T-helper 1 cell treated with Interleukin-12 subunit alpha and Interleukin-12 subunit beta and Interleukin-4 antibody, amounts not matched to agents 30 μg/mL and 1 μg/mL, for 36 hours (primary cell): Measurements from ENCODE around the gene NOVA1.

Source experiments
- H3K27ac Mint-ChIP-seq: one replicate; pipeline ENCODE4 v1.8.0; 2021; ENCODE audit warnings: mild to moderate bottlenecking, mixed read lengths
- H3K27me3 Mint-ChIP-seq: one replicate; pipeline ENCODE4 v1.8.0; 2021; ENCODE audit warnings: low read depth, mixed read lengths
- H3K36me3 Mint-ChIP-seq: one replicate; pipeline ENCODE4 v1.8.0; 2021; ENCODE audit warnings: low read depth, mixed read lengths
- H3K4me1 Mint-ChIP-seq: one replicate; pipeline ENCODE4 v1.8.0; 2021; ENCODE audit warnings: low read depth, mixed read lengths
- H3K4me3 Mint-ChIP-seq: one replicate; pipeline ENCODE4 v1.8.0; 2021; ENCODE audit warnings: mild to moderate bottlenecking, moderate library complexity, mixed read lengths
- H3K9me3 Mint-ChIP-seq: one replicate; pipeline ENCODE4 v1.8.0; 2021; ENCODE audit warnings: mixed read lengths

Gene NOVA1

DNA sequence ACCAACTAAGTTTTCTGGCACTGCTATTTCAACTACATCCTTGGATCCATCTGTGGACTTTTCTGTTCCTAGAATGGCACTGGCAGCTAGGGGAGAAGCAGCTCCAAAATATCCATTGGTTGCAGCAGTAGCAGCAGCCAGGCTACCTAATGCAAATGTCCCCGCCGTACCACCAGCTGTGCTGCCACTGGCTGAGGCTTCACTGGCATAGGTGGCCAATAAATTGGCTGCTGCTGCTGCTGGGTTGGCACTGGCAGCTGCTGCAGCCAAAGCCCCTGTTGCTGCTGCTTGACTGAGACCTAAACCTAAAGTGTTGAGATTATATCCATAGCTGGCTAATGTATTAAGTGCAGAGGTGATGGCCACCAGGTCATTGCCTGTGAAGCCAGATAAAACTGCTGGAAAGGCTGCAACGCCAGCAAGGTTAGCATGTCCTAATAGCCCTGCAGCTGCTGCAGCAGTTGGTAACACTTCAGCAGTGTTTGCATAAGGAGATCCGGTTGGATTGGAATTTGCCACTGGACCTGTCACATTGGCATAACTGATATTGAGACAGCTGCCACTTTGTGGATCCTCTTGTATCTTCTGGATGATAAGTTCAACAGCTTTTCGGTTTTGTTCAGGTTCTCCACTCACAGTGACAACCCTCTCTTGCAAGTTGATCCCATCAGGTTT is 149.5 kb downstream of the NOVA1 start:
- Mint-ChIP-seq H3K27me3 (no peaks in the 10 kb centered on the region), H3K4me1 (no peaks in the 10 kb centered on the region), H3K27ac (no peak overlapping the region), H3K9me3 (peaks cover 6% of the 10 kb centered on the region), H3K4me3 (no peak overlapping the region), H3K36me3 (no peaks in the 10 kb centered on the region)

DNA sequence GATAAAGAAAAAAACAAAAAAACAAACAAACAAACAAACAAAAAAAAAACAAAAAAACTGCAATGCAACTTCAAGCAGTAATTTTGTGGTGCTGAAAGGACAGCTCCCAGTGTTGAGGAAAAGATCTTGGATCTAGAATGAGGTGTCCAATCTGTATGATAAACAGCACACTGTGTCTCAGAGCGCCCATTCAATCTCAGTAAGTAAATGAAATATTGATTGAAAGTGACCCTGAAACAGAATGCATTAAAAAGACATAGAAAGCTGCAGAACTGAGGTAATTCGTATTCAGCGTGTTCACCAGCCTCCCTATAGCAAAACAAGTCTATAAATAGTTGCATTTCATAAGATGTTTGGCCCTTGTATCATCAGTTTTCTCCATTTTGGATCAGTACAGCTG is 153.0 kb downstream of the NOVA1 start:
- Mint-ChIP-seq H3K36me3 (no peaks in the 10 kb centered on the region), H3K27ac (no peak overlapping the region), H3K4me3 (no peak overlapping the region), H3K27me3 (no peaks in the 10 kb centered on the region), H3K4me1 (no peaks in the 10 kb centered on the region), H3K9me3 (peaks cover 10% of the 10 kb centered on the region)

DNA sequence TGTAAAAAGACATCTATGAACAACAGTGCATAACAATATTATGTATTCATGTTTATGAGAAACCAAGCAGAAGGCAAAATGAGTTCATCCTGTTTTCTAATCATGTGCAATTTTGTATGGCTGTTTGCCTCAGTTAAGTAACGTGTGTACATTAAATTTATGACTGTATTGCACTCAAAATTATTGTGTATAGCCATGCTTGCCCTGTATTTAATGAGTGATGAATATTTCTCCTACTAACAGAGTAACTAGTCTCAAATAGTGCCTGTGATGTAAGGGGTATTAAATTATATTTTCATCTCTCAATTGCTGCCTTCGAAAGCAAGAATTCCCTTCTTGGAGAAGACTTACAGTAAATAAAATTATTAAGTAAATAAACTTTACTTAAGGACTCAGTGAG is 154.2 kb downstream of the NOVA1 start:
- no peaks in the 10 kb centered on the region for H3K36me3 Mint-ChIP-seq
- H3K9me3 Mint-ChIP-seq: peaks cover 10% of the 10 kb centered on the region
- H3K27ac Mint-ChIP-seq: no peak overlapping the region
- H3K4me1 Mint-ChIP-seq: no peaks in the 10 kb centered on the region
- no peaks in the 10 kb centered on the region for H3K27me3 Mint-ChIP-seq
- H3K4me3 Mint-ChIP-seq: no peak overlapping the region

DNA sequence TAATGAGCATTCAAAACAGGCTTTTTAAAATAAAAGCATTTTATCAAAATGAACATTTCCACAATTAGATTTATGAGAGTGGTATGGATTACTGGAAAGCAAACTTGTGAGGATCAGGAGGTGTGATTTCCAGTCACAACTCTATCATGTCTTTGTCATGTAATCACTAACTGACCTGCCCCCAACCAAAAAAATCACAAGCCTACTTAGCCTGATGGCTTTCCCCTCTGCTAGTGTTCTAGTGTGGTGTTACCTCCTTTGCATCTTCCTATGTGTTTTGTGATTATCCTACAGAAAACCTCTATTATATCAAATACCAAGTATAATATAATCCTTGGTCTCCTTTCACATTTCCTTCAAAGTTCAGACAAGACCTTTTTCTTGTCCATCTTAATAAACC is 168.6 kb downstream of the NOVA1 start:
- no peak overlapping the region for H3K27ac Mint-ChIP-seq
- no peaks in the 10 kb centered on the region for H3K27me3 Mint-ChIP-seq
- H3K4me1 Mint-ChIP-seq: no peaks in the 10 kb centered on the region
- no peaks in the 10 kb centered on the region for H3K36me3 Mint-ChIP-seq
- H3K4me3 Mint-ChIP-seq: no peak overlapping the region
- peaks cover 11% of the 10 kb centered on the region for H3K9me3 Mint-ChIP-seq

- H3K9me3 Mint-ChIP-seq: peaks cover 14% of the 10 kb centered on the region
- no peaks in the 10 kb centered on the region for H3K36me3 Mint-ChIP-seq
- no peak overlapping the region for H3K4me3 Mint-ChIP-seq
- H3K27ac Mint-ChIP-seq: no peak overlapping the region
- H3K27me3 Mint-ChIP-seq: no peaks in the 10 kb centered on the region
- H3K4me1 Mint-ChIP-seq: no peaks in the 10 kb centered on the region
Measured at GRCh38 chr14:26427097-26427496, 170.7 kb downstream of the NOVA1 start.

- H3K4me1 Mint-ChIP-seq: no peaks in the 10 kb centered on the region
- H3K36me3 Mint-ChIP-seq: no peaks in the 10 kb centered on the region
- H3K27ac Mint-ChIP-seq: no peak overlapping the region
- H3K9me3 Mint-ChIP-seq: peaks cover 22% of the 10 kb centered on the region
- H3K4me3 Mint-ChIP-seq: no peak overlapping the region
- no peaks in the 10 kb centered on the region for H3K27me3 Mint-ChIP-seq
Measured at GRCh38 chr14:26424537-26424936, 173.3 kb downstream of the NOVA1 start.

GRCh38 chr14:26415618-26416123 is 182.2 kb downstream of the NOVA1 start:
- H3K27me3 Mint-ChIP-seq: no peaks in the 10 kb centered on the region
- no peak overlapping the region for H3K27ac Mint-ChIP-seq
- no peaks in the 10 kb centered on the region for H3K4me1 Mint-ChIP-seq
- peaks cover 44% of the 10 kb centered on the region for H3K9me3 Mint-ChIP-seq
- no peaks in the 10 kb centered on the region for H3K36me3 Mint-ChIP-seq
- H3K4me3 Mint-ChIP-seq: no peak overlapping the region

DNA sequence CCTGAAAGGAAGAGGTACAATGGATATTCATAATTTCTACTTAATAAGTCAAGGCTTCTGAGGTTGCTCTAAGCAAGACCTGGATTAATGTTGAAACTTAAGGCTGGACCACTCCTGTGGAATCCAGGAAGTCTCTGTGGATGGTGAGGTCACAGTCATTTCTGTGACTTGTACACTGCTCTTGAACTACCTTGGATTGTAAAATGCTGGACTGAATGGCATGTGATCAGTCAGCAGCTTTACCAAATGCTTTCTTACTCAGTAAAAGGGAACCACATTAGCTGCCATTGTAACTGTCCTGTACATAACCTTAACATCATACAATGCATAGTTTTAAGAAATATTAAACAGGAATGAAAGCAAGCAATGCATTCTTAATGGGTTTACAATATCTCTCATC is 182.9 kb downstream of the NOVA1 start:
- Mint-ChIP-seq H3K9me3 (peaks cover 36% of the 10 kb centered on the region), H3K36me3 (no peaks in the 10 kb centered on the region), H3K4me3 (no peak overlapping the region), H3K27ac (no peak overlapping the region), H3K4me1 (no peaks in the 10 kb centered on the region), H3K27me3 (no peaks in the 10 kb centered on the region)

GRCh38 chr14:26414103-26414502 is 183.7 kb downstream of the NOVA1 start:
- Mint-ChIP-seq H3K9me3 (peaks cover 32% of the 10 kb centered on the region), H3K4me3 (no peak overlapping the region), H3K36me3 (no peaks in the 10 kb centered on the region), H3K4me1 (no peaks in the 10 kb centered on the region), H3K27me3 (no peaks in the 10 kb centered on the region), H3K27ac (no peak overlapping the region)

DNA sequence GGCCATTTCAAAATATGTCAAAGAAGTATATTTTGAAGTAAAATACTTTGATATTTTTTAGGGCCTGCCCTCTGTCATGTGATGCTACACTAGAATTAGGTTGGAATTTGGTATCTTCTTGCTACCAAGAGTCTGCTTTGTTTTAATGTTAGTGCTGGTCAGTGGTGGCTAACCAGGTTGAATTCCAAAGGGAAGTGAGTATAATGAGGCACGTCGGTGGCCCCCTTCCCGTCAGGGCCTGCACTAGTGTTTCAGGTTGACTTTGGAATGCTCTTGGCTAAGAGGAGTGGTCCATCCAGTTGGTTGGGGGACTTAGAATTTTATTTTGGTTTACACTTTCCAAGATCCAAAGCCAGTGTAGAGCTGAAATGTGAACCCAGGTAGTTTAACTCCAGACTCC is 185.4 kb downstream of the NOVA1 start:
- Mint-ChIP-seq H3K4me3 (no peak overlapping the region), H3K27ac (no peak overlapping the region), H3K27me3 (no peaks in the 10 kb centered on the region), H3K9me3 (peaks cover 28% of the 10 kb centered on the region), H3K36me3 (no peaks in the 10 kb centered on the region), H3K4me1 (no peaks in the 10 kb centered on the region)

DNA sequence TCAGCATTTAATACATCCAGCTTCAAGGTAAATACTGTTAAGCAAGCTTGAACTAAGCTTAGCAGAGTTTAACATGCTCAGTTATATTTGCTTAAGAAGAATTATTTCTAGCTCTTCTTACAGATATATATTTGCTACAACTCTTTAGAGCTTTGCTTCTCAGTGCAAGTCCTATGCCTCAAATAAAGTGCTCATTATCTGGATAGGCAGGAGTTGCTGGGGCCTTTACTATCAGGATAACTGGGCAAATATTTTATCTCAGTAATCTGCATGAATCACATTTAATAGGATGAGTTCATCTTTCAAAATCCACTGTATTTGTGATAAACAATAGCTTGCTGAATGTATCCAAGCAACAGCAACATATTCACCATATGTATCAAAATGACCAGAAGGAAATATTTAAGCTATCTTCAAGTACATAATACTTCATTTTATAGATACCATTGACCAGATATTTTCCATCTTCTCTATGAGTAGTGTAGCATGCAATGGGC is 187.6 kb downstream of the NOVA1 start:
- H3K4me3 Mint-ChIP-seq: no peak overlapping the region
- no peak overlapping the region for H3K27ac Mint-ChIP-seq
- no peaks in the 10 kb centered on the region for H3K36me3 Mint-ChIP-seq
- no peaks in the 10 kb centered on the region for H3K4me1 Mint-ChIP-seq
- H3K27me3 Mint-ChIP-seq: no peaks in the 10 kb centered on the region
- H3K9me3 Mint-ChIP-seq: peaks cover 18% of the 10 kb centered on the region

DNA sequence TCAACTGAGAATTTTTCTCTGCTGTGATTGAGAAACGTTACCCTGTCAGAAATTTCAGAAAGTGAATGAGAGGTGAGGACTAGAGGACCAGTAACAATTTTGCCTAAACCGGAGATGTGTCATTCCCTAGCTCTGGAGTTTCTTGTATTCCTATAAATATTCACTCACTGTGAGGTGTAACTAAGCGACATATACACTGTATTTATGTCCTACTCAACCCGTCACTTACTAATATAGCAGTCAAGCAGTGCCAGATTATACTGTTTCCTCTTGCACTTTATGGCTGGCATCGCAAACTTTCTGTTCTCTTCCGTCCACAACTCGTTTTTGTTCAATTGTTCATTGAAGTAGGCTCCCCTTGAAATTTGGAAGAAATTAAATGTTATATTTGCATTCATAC is 192.9 kb downstream of the NOVA1 start:
- H3K27me3 Mint-ChIP-seq: no peaks in the 10 kb centered on the region
- peaks cover 26% of the 10 kb centered on the region for H3K9me3 Mint-ChIP-seq
- H3K4me3 Mint-ChIP-seq: no peak overlapping the region
- no peaks in the 10 kb centered on the region for H3K36me3 Mint-ChIP-seq
- no peaks in the 10 kb centered on the region for H3K4me1 Mint-ChIP-seq
- no peak overlapping the region for H3K27ac Mint-ChIP-seq

DNA sequence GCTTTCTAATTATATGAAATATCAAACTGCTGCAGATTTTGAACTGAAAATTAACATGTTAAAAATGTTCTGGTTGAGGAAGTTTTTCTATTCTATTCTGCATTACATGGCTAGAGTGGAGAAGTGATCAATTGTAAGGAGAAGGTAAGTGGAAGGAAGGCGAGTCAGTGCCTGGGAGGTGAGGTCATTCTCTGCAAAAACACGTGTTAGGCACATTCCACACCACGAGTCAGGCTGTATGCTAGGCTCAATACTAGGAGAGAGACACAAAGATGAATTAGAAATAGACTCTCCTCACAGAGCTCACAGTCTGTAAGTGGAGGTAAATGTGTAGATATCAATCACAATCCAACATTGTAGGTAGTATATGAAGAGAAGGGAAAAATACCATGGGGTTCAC is 194.1 kb downstream of the NOVA1 start:
- no peaks in the 10 kb centered on the region for H3K27me3 Mint-ChIP-seq
- H3K27ac Mint-ChIP-seq: no peak overlapping the region
- peaks cover 26% of the 10 kb centered on the region for H3K9me3 Mint-ChIP-seq
- H3K4me3 Mint-ChIP-seq: no peak overlapping the region
- no peaks in the 10 kb centered on the region for H3K4me1 Mint-ChIP-seq
- H3K36me3 Mint-ChIP-seq: no peaks in the 10 kb centered on the region

GRCh38 chr14:26402126-26402525 is 195.7 kb downstream of the NOVA1 start:
- H3K27ac Mint-ChIP-seq: no peak overlapping the region
- H3K4me1 Mint-ChIP-seq: no peaks in the 10 kb centered on the region
- no peak overlapping the region for H3K4me3 Mint-ChIP-seq
- H3K36me3 Mint-ChIP-seq: no peaks in the 10 kb centered on the region
- H3K9me3 Mint-ChIP-seq: peaks cover 29% of the 10 kb centered on the region
- H3K27me3 Mint-ChIP-seq: no peaks in the 10 kb centered on the region

DNA sequence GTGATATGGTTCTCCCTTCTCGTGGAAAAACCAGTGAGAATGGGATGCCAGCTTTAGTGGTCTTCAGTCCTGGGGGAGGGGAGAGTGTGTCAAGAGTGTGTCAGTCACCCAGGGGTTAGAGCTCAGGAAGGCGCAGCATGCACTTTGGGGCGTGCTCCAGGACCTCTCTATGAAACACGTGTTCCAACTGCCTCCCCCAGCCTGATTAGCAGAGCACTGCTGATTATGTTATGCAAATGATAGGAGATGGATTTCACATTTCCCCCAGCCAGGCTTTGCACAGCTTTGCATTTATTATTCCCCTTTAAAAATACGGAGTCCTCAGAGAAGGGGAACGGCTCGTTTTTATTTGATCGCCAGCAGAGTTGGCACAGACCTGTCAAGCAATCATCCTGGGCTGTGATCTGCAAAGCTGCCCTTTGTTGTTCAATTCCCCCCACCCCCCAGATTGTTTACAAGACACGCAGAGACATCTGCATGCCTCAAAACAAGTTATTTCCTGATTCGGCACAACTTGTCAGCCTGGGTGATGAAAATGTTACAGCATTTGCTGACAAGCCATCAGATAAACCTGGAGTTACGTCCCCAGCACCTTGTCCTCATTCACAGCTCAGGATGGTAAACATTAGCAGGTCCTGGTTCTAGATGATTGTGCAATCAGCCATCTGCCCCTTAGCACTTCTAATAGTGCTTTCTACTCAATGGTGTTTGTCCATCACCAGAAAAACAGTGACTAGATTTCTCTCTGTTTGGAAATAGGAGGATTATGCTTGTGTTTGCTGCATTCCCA is 196.5 kb downstream of the NOVA1 start:
- H3K4me3 Mint-ChIP-seq: no peak overlapping the region
- H3K27me3 Mint-ChIP-seq: no peaks in the 10 kb centered on the region
- no peaks in the 10 kb centered on the region for H3K4me1 Mint-ChIP-seq
- H3K36me3 Mint-ChIP-seq: no peaks in the 10 kb centered on the region
- peaks cover 28% of the 10 kb centered on the region for H3K9me3 Mint-ChIP-seq
- no peak overlapping the region for H3K27ac Mint-ChIP-seq
